Esophagus (tissue), 2 donors: ENCODE measurements around the gene LHX3. TPM values are rescaled to one million over a fixed set of nuclear protein-coding genes. Genes with fewer than 3 reads are reported as not detected.

Experiments used
- H3K27ac ChIP-seq, 2 donors: one replicate each; pipeline ENCODE4 v1.5.1; 2013; ENCODE audit warnings: low read depth in 2 of 2, mild to moderate bottlenecking in 2 of 2, inconsistent platforms in 1 of 2, low read length in 1 of 2, moderate library complexity in 1 of 2
- H3K27me3 ChIP-seq, 2 donors: one replicate each; pipeline ENCODE4 v1.6.1; 2013; ENCODE audit warnings: low read length in 2 of 2, control low read depth in 1 of 2, mild to moderate bottlenecking in 1 of 2; ENCODE audit not compliant: insufficient read depth in 2 of 2, control insufficient read depth in 1 of 2
- H3K36me3 ChIP-seq, 2 donors: one replicate each; pipeline ENCODE4 v1.6.1; 2013; ENCODE audit warnings: low read length in 1 of 2; ENCODE audit not compliant: control insufficient read depth in 2 of 2, insufficient read depth in 2 of 2
- H3K4me1 ChIP-seq, 2 donors: one replicate each; pipeline ENCODE4 v1.6.1; 2013; ENCODE audit warnings: low read length in 1 of 2; ENCODE audit not compliant: control insufficient read depth in 2 of 2, insufficient read depth in 2 of 2
- H3K4me3 ChIP-seq, 2 donors: one replicate each; pipeline ENCODE4 v1.5.1; 2013; ENCODE audit warnings: low read length in 2 of 2, mild to moderate bottlenecking in 2 of 2, low read depth in 1 of 2, moderate library complexity in 1 of 2
- H3K9me3 ChIP-seq, 2 donors: one replicate each; pipeline ENCODE4 v1.6.1; 2013; ENCODE audit warnings: mild to moderate bottlenecking in 2 of 2, low read depth in 1 of 2, low read length in 1 of 2, moderate library complexity in 1 of 2; ENCODE audit not compliant: control insufficient read depth in 2 of 2, insufficient read depth in 1 of 2
- WGBS, 2 donors: extraction: QIAGEN DNeasy Blood & Tissue Kit; methylation state at CpG; one replicate each; pipeline ENCODE4 v1.1.7; 2013; 5-methylcytosine and 5-hydroxymethylcytosine counted together
- polyA plus RNA-seq, 2 donors: library from polyadenylated mRNA; stranded (reverse); fragments of 200-250 nt; gene quantifications; one replicate each; pipeline ENCODE4 v1.2.3, GENCODE V29; 2013
- donor health status: healthy with polysubstance abuse.
- donor health status: Bipolar disorder and iron deficiency.

The LHX3 gene
- polyA plus RNA-seq, 2 donors, result not detected

DNA sequence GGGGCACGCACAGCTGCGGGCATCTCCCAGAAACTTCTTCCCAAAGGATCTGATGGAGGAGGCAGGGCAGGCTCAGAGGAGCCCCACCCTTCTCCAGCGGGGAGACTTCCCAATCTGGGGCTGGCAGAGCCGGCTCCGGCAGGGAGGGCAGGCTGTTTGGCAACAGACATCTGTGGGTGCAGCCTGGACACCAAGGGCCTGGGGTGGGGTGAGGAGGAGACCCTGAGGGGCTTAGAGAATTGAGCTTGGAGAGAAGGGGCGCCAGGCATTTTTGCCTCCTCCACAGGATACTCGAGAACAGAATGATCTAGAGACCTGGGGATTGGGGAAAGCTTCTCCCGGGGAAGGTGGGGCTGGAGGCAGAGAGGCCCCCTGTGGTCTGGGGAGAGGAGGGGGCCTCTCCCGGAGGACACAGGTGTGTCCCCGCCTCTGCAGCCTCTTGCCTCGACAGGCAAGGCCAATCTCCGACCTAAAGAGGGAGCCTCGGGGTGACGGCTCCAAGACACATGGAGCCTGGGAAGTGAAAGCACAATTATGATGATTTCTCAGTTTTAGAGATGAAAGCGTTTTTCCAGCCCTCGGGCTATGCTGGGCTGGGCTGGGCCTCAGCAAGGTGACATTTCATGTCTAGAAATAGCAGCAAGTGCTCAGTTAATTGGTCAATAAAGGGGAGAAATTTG is 8.4 kb downstream of the LHX3 start:
- peaks cover 19 to 69% of the 10 kb centered on the region in 2 donors for H3K27me3 ChIP-seq
- no peaks in the 10 kb centered on the region for H3K36me3 ChIP-seq
- no peak overlapping the region for H3K4me3 ChIP-seq
- peaks cover 0 to 3% of the 10 kb centered on the region in 2 donors for H3K9me3 ChIP-seq
- no peak overlapping the region for H3K27ac ChIP-seq
- H3K4me1 ChIP-seq, result peaks cover 5 to 10% of the 10 kb centered on the region in 2 donors
- 2 to 3% methylated on average over 15 to 16 of the region's 16 CpGs for WGBS, 2 donors

DNA sequence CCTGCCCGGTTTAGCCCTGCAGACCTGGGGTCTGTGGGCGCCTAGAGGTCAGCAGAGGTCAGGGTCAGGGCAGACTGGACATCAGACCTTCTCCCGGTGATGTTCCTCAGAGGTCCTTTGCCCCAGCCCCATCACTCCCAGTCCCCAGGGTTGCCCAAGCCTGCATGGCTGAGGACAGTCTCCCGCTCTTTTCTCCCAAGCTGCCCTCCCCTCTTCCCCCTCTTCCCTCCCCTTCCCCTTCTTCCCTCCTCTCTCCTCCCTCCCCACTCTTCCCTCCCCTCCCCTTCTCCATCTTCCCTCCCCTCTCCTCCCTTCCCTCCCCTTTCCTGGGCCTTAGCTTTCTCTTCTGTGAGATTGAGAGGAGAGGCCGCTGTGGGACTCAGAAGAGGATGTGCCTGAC is 10.4 kb downstream of the LHX3 start:
- Histone ChIP-seq H3K4me1 (peaks cover 4 to 10% of the 10 kb centered on the region in 2 donors), H3K27ac (no peak overlapping the region)
- WGBS, 2 donors, result 12 to 20% methylated on average over 5 of the region's 5 CpGs

GRCh38 chr9:136193891-136194279 is 11.0 kb downstream of the LHX3 start:
- Histone ChIP-seq H3K4me3 (no peak overlapping the region), H3K27me3 (peaks cover 15 to 53% of the 10 kb centered on the region in 2 donors), H3K9me3 (no peaks in the 10 kb centered on the region), H3K27ac (no peak overlapping the region), H3K4me1 (peaks cover 3 to 10% of the 10 kb centered on the region in 2 donors), H3K36me3 (no peaks in the 10 kb centered on the region)
- 5% methylated on average over 32 to 45 of the region's 45 CpGs for WGBS, 2 donors

More for the DNA sequence above, 10.4 kb downstream of the LHX3 start:
- H3K36me3 ChIP-seq, result no peaks in the 10 kb centered on the region
- H3K27me3 ChIP-seq, result peaks cover 15 to 58% of the 10 kb centered on the region in 2 donors
- H3K9me3 ChIP-seq, result peaks cover 0 to 1% of the 10 kb centered on the region in 2 donors
- H3K4me3 ChIP-seq, result no peak overlapping the region

DNA sequence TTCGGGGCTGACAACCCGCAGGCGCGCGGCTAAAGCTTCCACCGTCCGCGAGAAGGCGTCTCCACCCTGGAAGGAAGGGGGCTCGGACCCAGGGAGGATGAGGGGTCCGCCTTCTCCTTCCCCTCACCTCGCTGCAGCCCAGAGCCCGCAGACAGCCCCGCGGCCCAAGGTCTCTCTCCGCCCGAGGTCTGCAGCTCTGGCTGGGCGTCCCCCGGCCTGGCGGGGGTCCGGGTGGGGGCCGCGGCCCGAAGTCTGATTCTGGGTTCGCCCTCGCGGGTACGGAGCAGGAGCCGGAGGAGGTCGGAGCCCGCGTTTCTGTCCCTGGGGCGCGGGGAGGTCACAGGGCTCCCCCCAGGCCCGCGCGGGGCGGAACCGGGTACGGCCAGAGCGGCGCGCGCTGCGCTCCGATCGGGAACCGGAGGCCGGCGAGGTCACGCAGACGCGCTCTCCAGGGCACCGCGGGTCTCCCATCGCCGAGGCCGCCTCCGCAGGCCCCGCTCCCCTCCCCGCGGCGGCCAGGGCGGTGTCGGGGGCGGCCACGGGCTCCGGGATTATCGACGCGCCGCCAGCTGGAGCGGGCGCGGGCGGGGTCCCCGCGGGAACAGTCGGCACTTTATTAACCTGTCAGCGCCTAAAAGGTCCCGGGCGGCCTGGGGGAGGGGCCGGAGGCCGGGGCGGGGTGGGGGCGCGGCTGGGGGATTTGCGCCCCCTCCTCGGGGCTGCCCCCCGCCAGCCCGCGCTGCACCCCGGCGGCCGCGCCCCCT is 11.6 kb downstream of the LHX3 start:
- H3K27ac ChIP-seq, result no peak overlapping the region
- H3K9me3 ChIP-seq, result no peaks in the 10 kb centered on the region
- H3K27me3 ChIP-seq, result peaks cover 15 to 51% of the 10 kb centered on the region in 2 donors
- H3K4me3 ChIP-seq, result no peak overlapping the region
- WGBS, 2 donors, result 3 to 5% methylated on average over 84 to 96 of the region's 96 CpGs
- peaks cover 3 to 7% of the 10 kb centered on the region in 2 donors for H3K4me1 ChIP-seq
- no peaks in the 10 kb centered on the region for H3K36me3 ChIP-seq

GRCh38 chr9:136192289-136193126 is 12.4 kb downstream of the LHX3 start:
- no peaks in the 10 kb centered on the region for H3K9me3 ChIP-seq

DNA sequence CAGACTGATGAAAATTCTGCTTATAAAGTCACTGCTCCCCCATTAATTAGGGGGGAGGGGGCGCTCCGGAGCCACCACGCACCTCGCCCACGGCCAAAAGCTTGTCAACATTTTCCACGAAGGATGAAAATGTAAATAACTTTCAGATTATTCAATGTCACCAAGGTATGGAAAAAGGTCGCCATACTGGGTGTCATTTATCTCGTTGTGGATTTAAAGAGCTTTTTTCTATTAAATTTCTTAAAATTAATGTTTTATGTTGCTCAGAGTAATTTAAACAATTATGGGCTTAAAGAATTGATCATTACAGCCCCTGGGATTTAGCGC is 13.0 kb downstream of the LHX3 start:
- Histone ChIP-seq H3K36me3 (no peaks in the 10 kb centered on the region), H3K4me1 (peaks cover 3 to 4% of the 10 kb centered on the region in 2 donors), H3K27me3 (peaks cover 15 to 39% of the 10 kb centered on the region in 2 donors), H3K9me3 (no peaks in the 10 kb centered on the region), H3K27ac (no peak overlapping the region), H3K4me3 (no peak overlapping the region)
- 9 to 13% methylated on average over 9 of the region's 9 CpGs for WGBS, 2 donors

More at GRCh38 chr9:136192289-136193126, 12.4 kb downstream of the LHX3 start:
- Histone ChIP-seq H3K36me3 (no peaks in the 10 kb centered on the region), H3K4me1 (peaks cover 3 to 4% of the 10 kb centered on the region in 2 donors), H3K27ac (no peak overlapping the region), H3K4me3 (no peak overlapping the region), H3K27me3 (peaks cover 15 to 44% of the 10 kb centered on the region in 2 donors)
- WGBS, 2 donors, result 3 to 9% methylated on average over 35 to 51 of the region's 51 CpGs

DNA sequence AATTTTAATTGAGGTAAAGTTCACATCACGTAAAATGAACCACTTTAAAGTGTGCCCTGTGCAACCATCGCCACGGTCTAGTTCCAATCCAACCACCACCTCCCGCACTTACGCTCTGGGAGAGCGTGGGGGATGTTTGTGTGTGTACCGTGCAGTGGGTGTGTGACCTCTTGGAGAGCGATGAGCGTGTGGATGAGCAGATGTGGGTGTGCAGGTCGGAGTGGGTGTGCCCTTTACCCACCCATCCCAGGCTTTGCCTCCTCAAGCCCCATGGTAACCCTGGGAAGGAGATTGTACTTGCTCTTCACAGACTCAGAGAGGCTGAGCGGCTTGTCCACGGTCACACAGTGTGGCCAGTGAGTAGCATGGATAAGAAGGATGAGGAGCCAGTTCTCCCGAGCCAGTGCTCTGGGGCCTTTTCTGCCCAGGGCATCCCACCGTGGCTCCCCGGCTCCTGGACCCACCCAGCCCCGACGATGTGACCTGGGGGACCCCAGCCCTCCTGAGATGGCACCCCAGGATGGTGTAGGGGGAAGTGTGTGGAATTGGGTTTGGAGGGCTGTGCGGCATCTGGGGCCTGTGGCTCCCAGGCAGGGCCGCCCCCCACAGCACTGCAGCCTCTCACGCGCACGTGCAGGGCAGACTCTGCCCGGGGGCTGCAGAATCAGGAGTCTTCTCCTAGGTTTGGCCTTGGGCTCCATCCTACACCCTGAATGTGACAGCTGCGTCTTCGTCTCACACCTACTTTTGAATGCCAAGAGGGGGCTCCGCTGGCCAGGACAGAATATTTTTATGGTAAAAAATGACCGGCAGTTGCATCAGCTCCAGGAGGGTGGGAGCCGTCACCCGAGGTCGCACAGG is 13.6 kb downstream of the LHX3 start:
- H3K36me3 ChIP-seq, result no peaks in the 10 kb centered on the region
- WGBS, 2 donors, result 40 to 48% methylated on average over 30 of the region's 30 CpGs
- peaks cover 15 to 33% of the 10 kb centered on the region in 2 donors for H3K27me3 ChIP-seq
- H3K4me1 ChIP-seq, result peaks cover 2 to 4% of the 10 kb centered on the region in 2 donors
- no peaks in the 10 kb centered on the region for H3K9me3 ChIP-seq
- H3K27ac ChIP-seq, result no peak overlapping the region
- no peak overlapping the region for H3K4me3 ChIP-seq

DNA sequence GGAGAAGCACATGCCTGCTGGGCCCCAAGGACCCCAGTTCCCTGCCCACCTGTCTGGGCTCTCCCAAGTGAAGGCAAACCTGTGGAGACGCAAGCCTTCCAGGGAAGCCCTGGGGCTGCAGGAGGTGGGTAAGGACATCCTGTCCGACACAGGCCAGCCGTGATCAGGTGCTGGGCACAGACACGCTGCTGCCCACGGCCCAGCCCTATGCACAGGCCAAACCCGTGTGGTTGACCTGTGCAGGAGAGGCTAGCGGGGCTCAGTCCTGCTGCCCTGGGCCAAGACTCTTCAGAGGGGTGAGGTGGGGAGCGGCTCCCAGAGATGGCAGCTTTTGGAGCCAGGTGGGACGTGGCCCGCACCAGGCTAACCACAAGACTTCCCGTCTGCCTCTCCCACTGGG is 14.3 kb downstream of the LHX3 start:
- Histone ChIP-seq H3K4me1 (peaks cover 0 to 4% of the 10 kb centered on the region in 2 donors), H3K36me3 (no peaks in the 10 kb centered on the region), H3K27ac (no peak overlapping the region), H3K4me3 (no peak overlapping the region), H3K27me3 (peaks cover 11 to 27% of the 10 kb centered on the region in 2 donors), H3K9me3 (no peaks in the 10 kb centered on the region)
- 60 to 64% methylated on average over 11 of the region's 11 CpGs for WGBS, 2 donors

DNA sequence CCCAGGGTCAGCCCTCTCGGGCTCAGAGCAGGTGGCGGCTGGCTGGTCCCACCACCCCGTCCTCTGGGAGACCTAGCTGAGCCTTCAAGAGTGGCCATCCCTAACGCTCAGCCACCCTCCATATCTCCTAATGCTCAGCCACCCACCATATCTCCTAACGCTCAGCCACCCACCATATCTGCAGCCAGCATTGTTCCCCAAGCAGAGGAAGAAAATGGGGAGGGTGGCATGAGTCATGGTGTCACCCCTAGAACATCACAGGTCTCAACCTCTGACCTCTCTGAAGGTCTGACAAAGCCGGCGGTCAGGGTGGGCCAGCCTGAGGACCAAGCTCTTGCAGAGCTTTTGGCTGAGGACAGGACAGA is 14.7 kb downstream of the LHX3 start:
- Histone ChIP-seq H3K4me3 (no peak overlapping the region), H3K4me1 (peaks cover 0 to 4% of the 10 kb centered on the region in 2 donors), H3K36me3 (no peaks in the 10 kb centered on the region), H3K9me3 (no peaks in the 10 kb centered on the region), H3K27ac (no peak overlapping the region), H3K27me3 (peaks cover 11 to 22% of the 10 kb centered on the region in 2 donors)
- WGBS, 2 donors, result 59 to 74% methylated on average over 7 of the region's 7 CpGs
